GM23248 (cell line): ENCODE measurements around the gene GSG1L2. TPM values are rescaled to one million over a fixed set of nuclear protein-coding genes. Genes with fewer than 3 reads are reported as not detected.

Source experiments
- DNase-seq: peaks from one replicate; pipeline ENCODE4 v3.0.0-alpha.2; 2015
- H2AFZ ChIP-seq: fragments of 200-600 bp; sonication (generic); 2 replicates; pipeline ENCODE4 v1.6.1; 2016; ENCODE audit warnings: antibody characterized with exemption
- H3F3A ChIP-seq: fragments of 200-600 bp; sonication (generic); 2 replicates; pipeline ENCODE4 v1.6.1; 2016; ENCODE audit warnings: mild to moderate bottlenecking, antibody characterized with exemption, mixed run types; ENCODE audit not compliant: insufficient read depth
- H3K27ac ChIP-seq: fragments of 200-600 bp; sonication (generic); 2 replicates; pipeline ENCODE4 v1.5.1; 2016; ENCODE audit warnings: mild to moderate bottlenecking
- H3K27me3 ChIP-seq: fragments of 200-600 bp; sonication (generic); replicated peaks from 2 replicates; pipeline ENCODE4 v1.6.1; 2016; ENCODE audit warnings: mild to moderate bottlenecking; ENCODE audit not compliant: insufficient read depth
- H3K36me3 ChIP-seq: fragments of 200-600 bp; sonication (generic); 2 replicates; pipeline ENCODE4 v1.6.1; 2016; ENCODE audit warnings: low read depth, mild to moderate bottlenecking
- H3K4me1 ChIP-seq: fragments of 200-600 bp; sonication (generic); 2 replicates; pipeline ENCODE4 v1.6.1; 2016; ENCODE audit warnings: mild to moderate bottlenecking; ENCODE audit not compliant: insufficient read depth
- H3K4me2 ChIP-seq: fragments of 200-600 bp; sonication (generic); one replicate; pipeline ENCODE4 v1.6.1; 2016; ENCODE audit warnings: mild to moderate bottlenecking; ENCODE audit not compliant: unreplicated experiment
- H3K4me3 ChIP-seq: fragments of 200-600 bp; sonication (generic); 2 replicates; pipeline ENCODE4 v1.5.1; 2016; ENCODE audit warnings: mild to moderate bottlenecking
- H3K79me2 ChIP-seq: fragments of 200-600 bp; sonication (generic); 2 replicates; pipeline ENCODE4 v1.6.1; 2016; ENCODE audit warnings: mild to moderate bottlenecking; ENCODE audit not compliant: insufficient read depth
- H3K9ac ChIP-seq: fragments of 200-600 bp; sonication (generic); 2 replicates; pipeline ENCODE4 v1.6.1; 2016; ENCODE audit warnings: mild to moderate bottlenecking
- H3K9me2 ChIP-seq: fragments of 200-600 bp; sonication (generic); 2 replicates; pipeline ENCODE4 v1.6.1; 2016; ENCODE audit warnings: mixed run types, mild to moderate bottlenecking, moderate library complexity; ENCODE audit not compliant: insufficient read depth
- H3K9me3 ChIP-seq: fragments of 200-600 bp; sonication (generic); one replicate; pipeline ENCODE4 v1.6.1; 2017; ENCODE audit warnings: low read depth
- H4K20me1 ChIP-seq: fragments of 200-600 bp; sonication (generic); 2 replicates; pipeline ENCODE4 v1.6.0; 2016; ENCODE audit not compliant: insufficient read depth
- EZH2 ChIP-seq: fragments of 200-600 bp; sonication (generic); IDR thresholded peaks from 2 replicates; pipeline ENCODE4 v1.6.1; 2018; ENCODE audit warnings: antibody characterized with exemption, mild to moderate bottlenecking; ENCODE audit not compliant: insufficient read depth, poor library complexity, severe bottlenecking
- EZH2phosphoT487 ChIP-seq: fragments of 200-600 bp; sonication (generic); IDR thresholded peaks from 2 replicates; pipeline ENCODE4 v1.6.1; 2018; ENCODE audit warnings: antibody characterized with exemption, moderate library complexity, mild to moderate bottlenecking, low read depth; ENCODE audit not compliant: insufficient read depth
- WGBS, 2 experiments: methylation state at CpG; one replicate each; pipeline ENCODE4 v1.1.6; 2015 to 2017; ENCODE audit warnings: low lambda C conversion rate in 2 of 2, low coverage in 1 of 2; ENCODE audit errors: missing lambda C conversion rate in 2 of 2; 5-methylcytosine and 5-hydroxymethylcytosine counted together
- in situ Hi-C: fragments of 300-500 bp; cut with MboI; formaldehyde crosslinking; loops from 2 replicates; pipeline ENCODE4 v1.15.0; 2020
- polyA plus RNA-seq: library from polyadenylated mRNA; unstranded; fragments of >200 nt; fragmentation: Nextera tagmentation; extraction: Ambion mirVana; gene quantifications from 2 replicates; pipeline ENCODE4 v1.2.1, GENCODE V29; 2016
- total RNA-seq: library from RNA; depleted of rRNA; stranded (reverse); fragments of >200 nt; shearing (Covaris generic); gene quantifications from 2 replicates; pipeline ENCODE4 v1.2.3, GENCODE V29; 2014

The GSG1L2 gene
- total and polyA plus RNA-seq, 2 experiments from 2014 or later: not detected

DNA sequence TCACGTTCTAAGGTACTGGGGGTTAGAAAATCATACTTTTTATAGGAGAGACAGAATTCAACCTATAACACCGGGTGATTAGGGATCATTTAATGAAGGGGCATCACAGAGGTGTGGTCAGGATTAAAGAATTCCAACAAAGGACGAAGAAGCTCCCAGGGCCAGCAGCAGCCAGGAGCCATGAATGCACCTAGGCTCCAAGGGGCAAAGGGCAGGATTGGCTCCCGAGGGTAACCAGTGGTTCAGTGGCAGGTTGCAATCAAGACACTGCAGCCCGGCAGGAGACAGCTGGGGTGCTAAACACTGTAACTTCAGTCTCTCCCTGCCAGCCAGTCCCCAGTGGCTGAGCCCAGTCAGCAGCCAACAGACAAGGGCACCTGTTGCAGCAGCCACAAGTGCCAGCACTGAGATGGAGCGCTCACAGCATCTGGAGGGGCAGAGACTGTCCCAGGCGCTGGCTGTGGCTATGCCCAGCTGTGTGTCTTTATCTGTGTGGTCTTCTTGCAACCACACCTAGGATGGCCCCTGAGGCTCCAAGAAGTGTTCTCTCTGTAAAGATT, 54.4 kb downstream of the GSG1L2 start:
- no peak overlapping the region for H3K9ac ChIP-seq
- H4K20me1 ChIP-seq: no peaks in the 10 kb centered on the region
- no peaks in the 10 kb centered on the region for H3K36me3 ChIP-seq
- no peaks in the 10 kb centered on the region for H3F3A ChIP-seq
- in situ Hi-C loops: no loop called here
- H3K79me2 ChIP-seq: no peaks in the 10 kb centered on the region
- H3K4me1 ChIP-seq: no peaks in the 10 kb centered on the region
- DNase-seq: no peak
- H3K9me3 ChIP-seq: no peaks in the 10 kb centered on the region
- no peak overlapping the region for H3K4me2 ChIP-seq
- no peaks in the 10 kb centered on the region for H3K9me2 ChIP-seq
- no peak overlapping the region for H3K4me3 ChIP-seq
- H2AFZ ChIP-seq: no peak overlapping the region
- H3K27ac ChIP-seq: no peak overlapping the region
- WGBS, 2 experiments: 49 to 61% methylated on average over 7 of the region's 7 CpGs
- no peaks in the 10 kb centered on the region; the same call in 1 of the 2 replicates for H3K27me3 ChIP-seq
- TF ChIP-seq EZH2 (no peak), EZH2phosphoT487 (no peak)

DNA sequence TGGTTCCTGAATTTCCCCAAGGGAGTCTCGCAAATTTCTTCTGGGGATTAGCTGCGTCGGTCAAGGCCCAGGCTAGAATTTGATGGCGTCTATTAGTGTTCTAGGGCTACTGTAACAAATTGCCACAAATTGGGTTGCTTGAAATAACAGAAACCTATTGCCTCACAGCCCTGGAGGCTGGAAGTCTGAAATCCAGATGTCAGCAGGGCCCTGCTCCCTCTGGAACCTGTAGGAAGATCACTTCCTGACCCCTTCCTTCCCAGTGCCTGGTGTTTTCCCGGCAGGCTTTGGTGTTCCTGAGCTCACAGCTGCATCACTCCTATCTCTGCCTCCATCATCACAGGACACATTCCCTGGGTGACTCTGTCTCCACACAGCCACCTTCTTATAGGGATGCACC, 54.9 kb downstream of the GSG1L2 start:
- Histone ChIP-seq H3K9ac (no peak overlapping the region), H3K9me2 (no peaks in the 10 kb centered on the region), H3F3A (no peaks in the 10 kb centered on the region), H3K36me3 (no peaks in the 10 kb centered on the region), H2AFZ (no peak overlapping the region), H4K20me1 (no peaks in the 10 kb centered on the region), H3K27me3 (no peaks in the 10 kb centered on the region; the same call in 1 of the 2 replicates), H3K9me3 (no peaks in the 10 kb centered on the region), H3K79me2 (no peaks in the 10 kb centered on the region), H3K4me1 (no peaks in the 10 kb centered on the region), H3K4me3 (no peak overlapping the region), H3K4me2 (no peak overlapping the region), H3K27ac (no peak overlapping the region)
- WGBS, 2 experiments: 60 to 62% methylated on average over 5 of the region's 5 CpGs
- in situ Hi-C loops: no loop called here
- TF ChIP-seq EZH2phosphoT487 (no peak), EZH2 (no peak)
- no peak for DNase-seq

DNA sequence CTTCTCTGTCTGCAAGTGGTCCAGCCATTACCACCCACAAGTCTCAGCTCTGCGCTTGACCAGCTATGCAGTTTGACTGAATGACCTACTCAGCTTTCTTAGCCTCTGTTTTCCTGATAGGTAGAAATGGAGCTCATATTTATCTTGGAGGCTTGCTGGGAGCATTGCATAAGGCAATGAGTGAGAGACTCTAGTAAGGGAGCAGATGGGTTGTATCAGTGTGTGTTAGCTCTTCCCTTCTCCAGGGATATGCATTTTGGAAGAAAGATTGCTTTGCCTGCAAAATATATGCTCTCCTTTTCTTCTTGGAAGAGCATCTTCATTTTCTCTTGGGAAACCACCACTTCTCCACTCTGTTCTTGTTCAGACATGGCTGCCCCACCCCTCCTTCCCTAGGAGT, 56.6 kb downstream of the GSG1L2 start:
- in situ Hi-C loops: no loop called here
- no peaks in the 10 kb centered on the region for H3F3A ChIP-seq
- no peak overlapping the region for H2AFZ ChIP-seq
- no peak overlapping the region for H3K9ac ChIP-seq
- H3K4me2 ChIP-seq: no peak overlapping the region
- no peaks in the 10 kb centered on the region; the same call in 1 of the 2 replicates for H3K27me3 ChIP-seq
- no peaks in the 10 kb centered on the region for H3K9me2 ChIP-seq
- TF ChIP-seq EZH2: no peak
- TF ChIP-seq EZH2phosphoT487: no peak
- H3K4me1 ChIP-seq: no peaks in the 10 kb centered on the region
- no peaks in the 10 kb centered on the region for H3K36me3 ChIP-seq
- H3K4me3 ChIP-seq: no peak overlapping the region
- H3K27ac ChIP-seq: no peak overlapping the region
- no peak for DNase-seq
- WGBS, 2 experiments: 64 to 80% methylated on average over 1 of the region's 1 CpG
- no peaks in the 10 kb centered on the region for H3K9me3 ChIP-seq
- no peaks in the 10 kb centered on the region for H4K20me1 ChIP-seq
- no peaks in the 10 kb centered on the region for H3K79me2 ChIP-seq

DNA sequence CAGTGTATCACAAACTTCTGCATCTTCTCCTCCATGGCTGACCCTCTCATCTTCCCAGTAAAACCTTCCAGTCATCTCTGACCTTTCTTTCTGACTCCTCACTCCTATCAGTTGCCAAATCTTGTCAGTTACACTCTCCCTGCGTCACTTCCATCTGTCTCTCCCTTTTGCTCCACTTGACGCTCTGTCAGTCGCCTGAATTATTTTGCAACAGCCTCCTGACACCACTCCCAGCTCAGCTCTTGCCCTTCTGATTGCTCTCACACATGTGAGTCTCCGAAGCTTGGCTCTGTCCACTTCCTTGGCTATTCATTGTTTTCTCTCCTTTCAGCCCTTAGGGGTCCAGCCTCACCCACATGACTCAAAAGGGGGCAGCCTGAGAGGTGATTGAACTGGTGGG, 58.2 kb downstream of the GSG1L2 start:
- H3K27me3 ChIP-seq: no peaks in the 10 kb centered on the region; the same call in 1 of the 2 replicates
- WGBS, 2 experiments: 19 to 21% methylated on average over 4 of the region's 4 CpGs
- H3F3A ChIP-seq: no peaks in the 10 kb centered on the region
- no peaks in the 10 kb centered on the region for H3K9me3 ChIP-seq
- no peak for DNase-seq
- no peak overlapping the region for H3K4me2 ChIP-seq
- no peak overlapping the region for H3K9ac ChIP-seq
- TF ChIP-seq EZH2 (no peak), EZH2phosphoT487 (no peak)
- no peak overlapping the region for H2AFZ ChIP-seq
- H4K20me1 ChIP-seq: no peaks in the 10 kb centered on the region
- no peaks in the 10 kb centered on the region for H3K36me3 ChIP-seq
- no peaks in the 10 kb centered on the region for H3K4me1 ChIP-seq
- no peak overlapping the region for H3K4me3 ChIP-seq
- no peak overlapping the region for H3K27ac ChIP-seq
- H3K79me2 ChIP-seq: no peaks in the 10 kb centered on the region
- in situ Hi-C loops: no loop called here
- no peaks in the 10 kb centered on the region for H3K9me2 ChIP-seq

DNA sequence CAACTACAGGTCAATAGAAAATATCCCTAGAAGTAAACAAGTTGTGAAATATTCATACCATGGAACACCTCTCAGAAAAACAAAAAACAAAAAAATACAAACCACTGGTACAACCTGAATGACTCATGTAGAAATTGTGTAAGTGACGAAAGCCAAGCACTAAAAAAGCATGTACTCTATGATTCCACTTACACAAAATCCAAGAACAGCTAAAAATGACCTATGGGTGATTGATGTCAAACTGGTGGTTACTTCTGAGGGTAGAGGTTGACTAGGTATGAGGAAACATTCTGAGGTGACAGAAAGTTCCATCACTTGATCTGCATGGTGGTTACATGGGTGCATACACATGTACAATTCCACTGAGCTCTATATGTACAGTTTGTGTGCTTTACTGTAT, 61.6 kb downstream of the GSG1L2 start:
- in situ Hi-C loops: no loop called here
- WGBS, 2 experiments: 44 to 71% methylated on average over 1 of the region's 1 CpG
- Histone ChIP-seq H3K4me1 (no peaks in the 10 kb centered on the region), H3K27ac (no peak overlapping the region), H3K9me2 (no peaks in the 10 kb centered on the region), H3K36me3 (no peaks in the 10 kb centered on the region), H3F3A (no peaks in the 10 kb centered on the region), H3K9me3 (no peaks in the 10 kb centered on the region), H3K4me2 (no peak overlapping the region), H2AFZ (no peak overlapping the region), H4K20me1 (no peaks in the 10 kb centered on the region), H3K27me3 (no peaks in the 10 kb centered on the region; the same call in 1 of the 2 replicates), H3K79me2 (no peaks in the 10 kb centered on the region), H3K4me3 (no peak overlapping the region), H3K9ac (no peak overlapping the region)
- DNase-seq: no peak
- TF ChIP-seq EZH2phosphoT487 (no peak), EZH2 (no peak)
